Measurements from ENCODE around the gene LRMDA. TPM values are rescaled to one million over a fixed set of nuclear protein-coding genes. Genes with fewer than 3 reads are reported as not detected.

The LRMDA gene
- total RNA-seq, 1 donor from 2014 or later = 0.19 TPM

DNA sequence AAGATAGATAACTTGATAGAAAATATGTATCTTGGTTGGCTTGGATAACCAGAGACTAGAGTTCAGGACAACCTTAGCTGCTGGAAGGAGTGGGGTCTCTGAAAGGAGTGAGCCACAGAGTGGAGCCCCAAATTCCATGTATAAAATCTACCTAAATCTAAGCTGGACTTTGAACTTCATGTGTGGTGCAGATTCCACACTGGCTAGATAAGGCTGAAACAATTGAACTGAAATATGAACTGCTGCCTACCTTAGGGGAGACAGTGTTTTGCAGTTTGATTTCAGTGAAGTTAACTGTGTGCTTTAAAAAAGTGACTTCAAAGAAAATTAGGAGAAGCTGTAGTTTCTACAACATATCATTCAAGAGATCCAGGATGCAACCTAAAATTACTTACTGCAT is 123.9 kb downstream of the LRMDA start:
- DNase-seq (ENCODE audit: extremely low spot score, unreplicated experiment) = no peak
- Mint-ChIP-seq H3K4me1 (ENCODE audit: unreplicated experiment) (no peaks in the 10 kb centered on the region), H3K36me3 (ENCODE audit: unreplicated experiment) (no peaks in the 10 kb centered on the region), H3K9me3 (ENCODE audit: unreplicated experiment) (peaks cover 21% of the 10 kb centered on the region), H3K27me3 (ENCODE audit: unreplicated experiment) (peaks cover 3% of the 10 kb centered on the region), H3K27ac (ENCODE audit: unreplicated experiment) (no peak overlapping the region), H3K4me3 (ENCODE audit: unreplicated experiment) (no peak overlapping the region)
- TF ChIP-seq, protein P1, sequence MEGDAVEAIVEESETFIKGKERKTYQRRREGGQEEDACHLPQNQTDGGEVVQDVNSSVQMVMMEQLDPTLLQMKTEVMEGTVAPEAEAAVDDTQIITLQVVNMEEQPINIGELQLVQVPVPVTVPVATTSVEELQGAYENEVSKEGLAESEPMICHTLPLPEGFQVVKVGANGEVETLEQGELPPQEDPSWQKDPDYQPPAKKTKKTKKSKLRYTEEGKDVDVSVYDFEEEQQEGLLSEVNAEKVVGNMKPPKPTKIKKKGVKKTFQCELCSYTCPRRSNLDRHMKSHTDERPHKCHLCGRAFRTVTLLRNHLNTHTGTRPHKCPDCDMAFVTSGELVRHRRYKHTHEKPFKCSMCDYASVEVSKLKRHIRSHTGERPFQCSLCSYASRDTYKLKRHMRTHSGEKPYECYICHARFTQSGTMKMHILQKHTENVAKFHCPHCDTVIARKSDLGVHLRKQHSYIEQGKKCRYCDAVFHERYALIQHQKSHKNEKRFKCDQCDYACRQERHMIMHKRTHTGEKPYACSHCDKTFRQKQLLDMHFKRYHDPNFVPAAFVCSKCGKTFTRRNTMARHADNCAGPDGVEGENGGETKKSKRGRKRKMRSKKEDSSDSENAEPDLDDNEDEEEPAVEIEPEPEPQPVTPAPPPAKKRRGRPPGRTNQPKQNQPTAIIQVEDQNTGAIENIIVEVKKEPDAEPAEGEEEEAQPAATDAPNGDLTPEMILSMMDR (IDR thresholded peaks at IDR 0.05) = no peak

DNA sequence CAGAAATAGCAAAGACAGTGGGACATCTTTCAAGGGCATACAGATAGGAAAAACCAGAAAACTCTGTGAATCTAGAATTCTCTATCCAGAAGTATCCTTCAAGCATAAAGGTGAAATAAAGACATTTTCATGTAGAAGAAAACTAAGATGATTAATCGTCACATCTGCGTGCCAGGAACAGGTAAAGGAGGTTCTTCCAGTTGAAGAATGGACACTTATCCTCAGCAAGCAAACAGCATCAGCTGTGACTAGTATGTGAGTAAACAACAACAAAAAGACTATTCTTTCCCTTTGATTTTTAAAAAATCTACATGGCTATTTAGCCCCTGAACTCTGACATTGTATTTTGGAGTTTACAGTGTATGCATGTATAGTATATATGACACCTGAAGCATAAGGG is 124.9 kb downstream of the LRMDA start:
- H3K4me1 Mint-ChIP-seq (ENCODE audit: unreplicated experiment) = no peaks in the 10 kb centered on the region
- DNase-seq (ENCODE audit: extremely low spot score, unreplicated experiment) = no peak
- no peak overlapping the region for H3K27ac Mint-ChIP-seq (ENCODE audit: unreplicated experiment)
- H3K4me3 Mint-ChIP-seq (ENCODE audit: unreplicated experiment) = no peak overlapping the region
- no peaks in the 10 kb centered on the region for H3K36me3 Mint-ChIP-seq (ENCODE audit: unreplicated experiment)
- TF ChIP-seq, protein P1 (IDR thresholded peaks at IDR 0.05) = no peak
- peaks cover 3% of the 10 kb centered on the region for H3K27me3 Mint-ChIP-seq (ENCODE audit: unreplicated experiment)
- H3K9me3 Mint-ChIP-seq (ENCODE audit: unreplicated experiment) = peaks cover 17% of the 10 kb centered on the region

DNA sequence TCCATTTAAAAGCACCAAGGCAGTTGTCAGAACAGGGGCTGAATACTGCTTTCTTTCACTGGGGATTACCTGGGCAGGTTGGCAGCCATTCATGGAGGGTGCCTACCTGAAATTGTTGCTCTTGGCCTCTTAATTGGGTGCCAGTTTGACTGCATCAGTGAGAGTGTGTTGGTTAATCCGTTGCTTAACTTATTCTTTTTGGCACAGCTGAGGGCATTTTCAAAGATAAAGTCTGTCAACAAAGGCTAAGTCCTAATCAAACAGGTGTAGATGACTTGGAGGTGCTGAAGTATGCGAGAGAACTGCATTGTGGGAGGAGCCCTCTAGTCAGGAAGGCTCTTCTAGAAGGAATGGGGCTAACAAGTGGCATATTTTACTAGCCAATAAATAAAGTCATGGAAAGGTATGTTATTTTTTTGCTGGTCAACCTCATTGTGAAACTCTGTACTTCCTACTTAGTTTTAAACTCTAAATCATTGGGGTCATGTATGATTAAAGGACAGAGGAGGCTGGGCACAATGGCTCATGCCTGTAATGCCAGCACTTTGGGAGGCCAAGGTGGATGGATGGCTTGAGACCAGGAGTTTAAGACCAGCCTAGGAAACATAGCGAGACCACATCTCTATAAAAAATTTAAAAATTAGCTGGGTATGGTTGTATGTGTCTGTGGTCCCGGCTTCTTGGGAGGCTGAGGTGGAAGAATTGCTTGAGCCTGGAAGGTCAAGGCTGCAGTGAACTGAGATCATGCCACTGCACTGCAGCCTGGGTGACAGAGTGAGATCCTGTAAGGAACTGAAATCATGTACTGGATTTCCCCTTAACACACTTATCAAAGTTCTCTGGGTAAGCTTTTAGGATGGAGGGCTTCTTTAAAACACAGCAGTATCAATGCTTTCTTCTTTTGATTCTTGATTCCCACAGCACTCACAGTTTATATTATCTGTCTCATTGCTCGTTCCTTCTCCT is 134.1 kb downstream of the LRMDA start:
- Mint-ChIP-seq H3K36me3 (ENCODE audit: unreplicated experiment) (no peaks in the 10 kb centered on the region), H3K9me3 (ENCODE audit: unreplicated experiment) (peaks cover 27% of the 10 kb centered on the region), H3K27me3 (ENCODE audit: unreplicated experiment) (peaks cover 3% of the 10 kb centered on the region), H3K27ac (ENCODE audit: unreplicated experiment) (no peak overlapping the region), H3K4me1 (ENCODE audit: unreplicated experiment) (no peaks in the 10 kb centered on the region), H3K4me3 (ENCODE audit: unreplicated experiment) (no peak overlapping the region)
- TF ChIP-seq, protein P1 (IDR thresholded peaks at IDR 0.05) = no peak
- no peak for DNase-seq (ENCODE audit: extremely low spot score, unreplicated experiment)

DNA sequence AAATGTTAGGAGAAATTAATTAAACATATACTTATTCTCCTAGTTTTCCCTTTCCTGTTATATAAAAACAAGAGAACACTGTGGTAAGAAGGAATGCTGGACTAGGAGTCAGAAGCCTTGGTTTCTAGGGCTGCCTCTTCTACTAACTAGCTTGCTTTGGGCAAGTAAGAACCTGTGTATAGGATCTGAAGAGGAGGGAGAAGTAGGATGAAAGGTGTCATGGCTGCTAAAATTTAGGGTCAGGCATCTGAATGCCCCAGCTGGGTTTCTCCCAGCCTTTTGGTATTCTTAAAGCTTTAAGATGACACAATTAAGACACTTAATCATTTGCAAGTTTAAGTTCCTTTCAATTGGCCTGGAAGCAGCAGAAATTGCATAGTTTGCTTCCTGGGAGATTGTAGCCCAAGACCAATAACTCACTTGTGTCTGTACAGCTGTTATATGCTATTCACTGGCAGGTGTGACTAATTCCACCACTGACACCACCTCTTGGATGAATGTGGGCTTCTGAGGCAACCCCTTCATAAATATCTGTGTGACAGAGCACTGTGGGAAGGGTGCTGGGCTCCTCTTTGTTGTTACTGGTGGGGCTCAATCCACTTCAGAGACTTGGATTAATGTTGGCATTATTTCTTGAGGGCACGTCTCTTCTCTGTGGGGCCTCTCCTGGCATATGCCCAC is 137.2 kb downstream of the LRMDA start:
- Mint-ChIP-seq H3K27ac (ENCODE audit: unreplicated experiment) (no peak overlapping the region), H3K4me3 (ENCODE audit: unreplicated experiment) (no peak overlapping the region), H3K36me3 (ENCODE audit: unreplicated experiment) (no peaks in the 10 kb centered on the region), H3K27me3 (ENCODE audit: unreplicated experiment) (peaks cover 3% of the 10 kb centered on the region), H3K4me1 (ENCODE audit: unreplicated experiment) (no peaks in the 10 kb centered on the region), H3K9me3 (ENCODE audit: unreplicated experiment) (peaks cover 37% of the 10 kb centered on the region)
- TF ChIP-seq, protein P1 (IDR thresholded peaks at IDR 0.05) = no peak
- DNase-seq (ENCODE audit: extremely low spot score, unreplicated experiment) = no peak

DNA sequence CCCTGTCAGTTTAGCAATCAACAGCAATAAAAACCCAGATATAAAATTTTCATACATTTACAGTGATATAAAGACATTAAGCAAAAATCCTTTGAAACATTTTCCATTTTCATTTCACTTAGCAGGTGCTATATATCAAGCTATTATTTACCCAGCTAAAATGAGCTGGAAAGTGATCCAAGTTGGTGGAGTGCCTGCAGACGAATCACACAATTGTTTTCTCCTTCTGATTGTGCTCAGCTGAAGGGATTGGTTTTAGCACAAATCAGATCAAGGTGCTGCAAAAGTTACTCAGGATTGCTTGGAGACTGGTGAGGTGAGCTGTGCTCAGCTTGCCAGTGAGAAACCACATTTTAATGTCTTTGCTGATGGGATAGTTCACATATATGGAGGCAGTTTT is 138.1 kb downstream of the LRMDA start:
- Mint-ChIP-seq H3K36me3 (ENCODE audit: unreplicated experiment) (no peaks in the 10 kb centered on the region), H3K27me3 (ENCODE audit: unreplicated experiment) (peaks cover 3% of the 10 kb centered on the region), H3K27ac (ENCODE audit: unreplicated experiment) (no peak overlapping the region), H3K9me3 (ENCODE audit: unreplicated experiment) (peaks cover 43% of the 10 kb centered on the region), H3K4me3 (ENCODE audit: unreplicated experiment) (no peak overlapping the region), H3K4me1 (ENCODE audit: unreplicated experiment) (no peaks in the 10 kb centered on the region)
- TF ChIP-seq, protein P1 (IDR thresholded peaks at IDR 0.05) = no peak
- DNase-seq (ENCODE audit: extremely low spot score, unreplicated experiment) = no peak
